GM21360 (cell line): ENCODE measurements around the gene NEXMIF.
"Not testable (repeated sequence)": the region's sequence is repeated elsewhere in the genome, so short reads cannot be mapped to it uniquely, and the experiment has no call there.

Experiments used
- ATAC-seq: cut with Tn5 transposase; IDR thresholded peaks from one replicate; pipeline ENCODE4 v1.9.1; 2021; ENCODE audit warnings: mild to moderate bottlenecking, moderate library complexity; ENCODE audit not compliant: unreplicated experiment

NEXMIF gene

GRCh38 chrX:74797338-74797887 is 127.8 kb downstream of the NEXMIF start:
- no peak for ATAC-seq

GRCh38 chrX:74788545-74789086 is 136.6 kb downstream of the NEXMIF start:
- no peak for ATAC-seq

- no peak for ATAC-seq
These were observed 140.6 kb downstream of the NEXMIF start for GRCh38 chrX:74784629-74785028.

GRCh38 chrX:74781507-74782034 is 143.7 kb downstream of the NEXMIF start:
- ATAC-seq: peak; percentile 52

- ATAC-seq: peak; percentile 38
These were observed 146.1 kb downstream of the NEXMIF start for GRCh38 chrX:74779175-74779574.

- ATAC-seq: no peak
These were observed 150.3 kb downstream of the NEXMIF start for GRCh38 chrX:74774988-74775387.

- no peak for ATAC-seq
These were observed 188.8 kb downstream of the NEXMIF start for GRCh38 chrX:74736450-74736849.

GRCh38 chrX:74705269-74705668 is 220.0 kb downstream of the NEXMIF start:
- no peak for ATAC-seq

- ATAC-seq: not testable (repeated sequence)
These were observed 223.9 kb downstream of the NEXMIF start for GRCh38 chrX:74701343-74701742.

GRCh38 chrX:74684466-74684865 is 240.8 kb downstream of the NEXMIF start:
- no peak for ATAC-seq
